HG03457 (cell line): ENCODE results near the gene RASGRF2.
"Not testable (repeated sequence)": the region's sequence is repeated elsewhere in the genome, so short reads cannot be mapped to it uniquely, and the experiment has no call there.

Experiments
- ATAC-seq: cut with Tn5 transposase; IDR thresholded peaks from one replicate; pipeline ENCODE4 v1.9.1; 2021; ENCODE audit warnings: moderate number of reproducible peaks; ENCODE audit not compliant: unreplicated experiment

The RASGRF2 gene

DNA sequence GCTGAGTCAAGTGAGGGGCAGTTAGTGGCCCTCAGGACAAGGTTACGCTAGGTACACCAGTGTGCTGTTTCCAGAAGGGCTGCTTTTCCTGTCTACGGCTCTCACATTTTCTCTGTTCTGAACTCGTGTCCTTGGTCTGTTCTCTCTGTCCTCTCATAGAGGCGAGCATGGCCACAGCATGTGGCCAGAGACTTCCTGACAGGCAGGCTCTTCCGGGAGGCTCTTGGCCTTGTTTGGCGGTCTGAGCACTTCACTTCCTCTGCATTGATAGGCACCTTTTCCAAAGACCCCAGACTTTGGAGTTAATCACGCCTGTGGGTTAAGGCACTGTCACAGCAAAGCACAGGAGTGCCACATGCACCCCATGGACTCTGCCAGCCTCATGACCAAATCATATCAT is 274.1 kb downstream of the RASGRF2 start:
- ATAC-seq, result no peak

DNA sequence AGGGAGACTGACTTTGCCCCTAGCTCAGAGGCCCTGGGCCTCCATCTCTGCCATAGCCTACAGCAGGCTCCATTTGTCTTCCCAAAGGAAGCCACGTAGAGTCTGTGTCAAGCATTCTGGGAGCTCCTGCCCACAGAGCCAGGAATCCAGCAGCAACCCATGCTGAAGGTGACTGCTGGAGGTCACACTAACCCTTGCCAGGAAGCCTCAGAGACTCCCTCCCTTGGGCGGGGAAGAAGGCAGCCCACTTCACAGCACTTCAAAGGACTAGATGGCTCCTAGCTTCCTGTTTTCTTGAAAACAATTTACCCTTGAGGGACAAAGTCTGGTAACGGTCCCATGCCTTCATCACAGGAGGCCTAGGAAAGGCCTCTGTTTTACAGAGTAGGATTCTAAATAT is 274.6 kb downstream of the RASGRF2 start:
- ATAC-seq, result no peak

DNA sequence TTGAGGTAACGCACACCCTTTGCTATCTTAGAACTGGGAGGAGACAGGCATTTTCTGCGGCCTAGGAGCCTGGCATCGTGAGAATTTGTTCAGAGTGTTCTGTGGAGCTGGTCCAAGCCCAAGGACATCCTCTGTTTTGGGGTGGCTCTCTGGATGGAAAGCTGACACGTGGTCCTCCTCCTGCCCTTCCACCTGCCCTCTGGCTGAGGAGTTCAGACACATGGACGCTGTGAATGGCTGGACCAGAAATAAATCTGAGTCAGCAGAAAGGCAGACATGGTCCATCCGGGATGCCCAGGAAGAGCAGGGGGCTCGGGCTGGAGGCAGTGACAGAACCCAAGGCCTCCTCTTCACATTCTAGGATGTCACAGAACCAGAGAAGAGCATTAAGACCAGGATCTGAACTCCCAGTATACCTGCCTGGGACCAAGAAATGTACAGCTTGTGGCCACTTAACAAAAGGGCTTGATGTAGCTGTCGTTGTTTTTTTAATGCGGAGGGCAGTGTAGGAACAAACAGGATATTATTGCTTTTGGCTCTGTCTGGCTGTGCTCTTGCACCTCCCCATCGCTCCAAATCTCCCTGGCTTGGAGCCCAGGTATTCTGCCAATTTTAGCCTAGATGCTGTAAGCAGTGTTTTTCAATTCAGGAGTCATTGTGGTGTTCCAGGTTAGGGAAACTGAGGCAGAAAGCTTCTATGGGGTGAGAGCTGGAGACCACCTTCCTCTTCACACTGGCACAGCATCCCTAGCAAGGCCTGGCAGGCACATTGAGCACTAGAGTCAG is 275.3 kb downstream of the RASGRF2 start:
- no peak for ATAC-seq

- ATAC-seq, result no peak
These were observed 278.3 kb downstream of the RASGRF2 start for GRCh38 chr5:81238460-81238859.

DNA sequence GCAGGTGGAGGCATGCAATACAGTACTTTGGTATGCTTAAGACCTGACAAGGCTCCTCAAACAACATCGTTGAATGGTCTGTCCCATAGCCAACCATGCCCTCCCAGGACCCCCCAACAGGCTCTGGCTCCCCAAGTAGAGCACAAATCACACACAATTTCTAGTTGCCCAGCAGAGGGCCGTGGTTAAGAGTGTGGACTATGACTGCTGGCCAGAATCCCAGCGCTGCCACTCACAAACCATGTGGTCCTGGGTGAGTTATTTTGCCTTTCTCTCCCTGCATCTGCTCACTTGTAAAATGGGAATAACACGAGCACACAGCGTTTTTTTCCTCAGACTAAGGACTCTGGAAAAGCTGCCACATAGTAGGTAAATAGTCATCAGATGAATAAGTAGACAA is 279.4 kb downstream of the RASGRF2 start:
- no peak for ATAC-seq

DNA sequence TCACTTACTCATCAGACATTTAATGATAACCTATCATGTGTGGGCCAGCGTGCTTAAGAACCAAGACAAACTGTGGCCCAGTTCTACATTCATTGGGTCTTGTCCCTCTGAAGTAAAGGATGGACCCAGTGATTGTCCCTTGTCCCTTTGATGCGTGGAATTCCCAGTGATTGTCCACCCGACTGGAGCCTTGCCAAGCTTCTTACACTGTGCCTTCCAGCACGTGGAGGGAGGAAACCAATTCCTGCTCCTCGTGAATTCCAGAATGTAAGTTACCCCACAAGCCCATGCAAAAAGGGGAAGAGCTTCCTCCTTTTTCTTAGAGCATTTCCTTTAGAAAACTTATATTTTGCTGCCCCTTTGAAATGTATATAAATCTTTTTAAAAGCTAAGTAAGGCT is 280.8 kb downstream of the RASGRF2 start:
- ATAC-seq, result no peak

- ATAC-seq, result no peak
These were observed 281.9 kb downstream of the RASGRF2 start for GRCh38 chr5:81241961-81242648.

- no peak for ATAC-seq
These were observed 282.8 kb downstream of the RASGRF2 start for GRCh38 chr5:81242906-81243436.

GRCh38 chr5:81244451-81244850 is 284.3 kb downstream of the RASGRF2 start:
- ATAC-seq, result no peak

DNA sequence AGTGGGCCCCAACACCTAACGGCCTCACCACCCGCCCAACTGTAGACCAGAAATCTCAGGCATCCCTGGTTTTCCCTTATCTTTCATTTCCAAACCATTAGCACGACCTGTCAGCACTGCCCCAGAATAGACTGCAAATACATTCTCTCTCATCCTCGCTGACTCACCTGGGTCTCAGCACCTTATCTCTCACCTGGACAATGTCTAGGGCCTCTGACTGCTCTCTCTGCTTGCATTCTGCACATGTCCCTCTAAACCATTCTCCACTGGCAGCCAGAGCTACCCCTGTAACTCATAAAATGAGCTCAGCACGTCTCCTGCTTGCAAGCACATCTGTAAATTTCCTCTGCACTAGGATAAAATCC is 285.7 kb downstream of the RASGRF2 start:
- no peak for ATAC-seq

GRCh38 chr5:81246697-81247096 is 286.5 kb downstream of the RASGRF2 start:
- ATAC-seq, result no peak

- no peak for ATAC-seq
These were observed 287.3 kb downstream of the RASGRF2 start for GRCh38 chr5:81247441-81247972.

- ATAC-seq, result no peak
These were observed 289.1 kb downstream of the RASGRF2 start for GRCh38 chr5:81249240-81249639.

DNA sequence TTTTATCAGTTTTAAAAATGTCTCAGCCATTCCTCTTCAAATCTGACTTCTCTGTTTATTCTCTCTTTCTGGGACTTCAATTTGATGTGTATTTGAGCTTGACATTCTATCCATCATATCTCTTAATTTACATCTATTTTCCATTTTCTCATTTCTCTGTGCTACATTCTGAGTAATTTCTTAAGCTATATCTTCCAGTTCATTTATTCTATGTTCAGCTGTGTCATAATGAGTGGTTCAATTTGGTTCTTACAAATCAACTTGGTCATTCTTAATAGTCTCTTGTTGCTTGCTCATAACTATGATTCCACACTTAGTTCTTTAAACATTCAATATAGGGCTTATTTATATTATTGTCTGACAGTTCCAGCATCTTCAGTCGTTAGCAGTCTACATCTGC is 289.8 kb downstream of the RASGRF2 start:
- ATAC-seq, result no peak

GRCh38 chr5:81251922-81252321 is 291.8 kb downstream of the RASGRF2 start:
- no peak for ATAC-seq

GRCh38 chr5:81252904-81253303 is 292.7 kb downstream of the RASGRF2 start:
- no peak for ATAC-seq

DNA sequence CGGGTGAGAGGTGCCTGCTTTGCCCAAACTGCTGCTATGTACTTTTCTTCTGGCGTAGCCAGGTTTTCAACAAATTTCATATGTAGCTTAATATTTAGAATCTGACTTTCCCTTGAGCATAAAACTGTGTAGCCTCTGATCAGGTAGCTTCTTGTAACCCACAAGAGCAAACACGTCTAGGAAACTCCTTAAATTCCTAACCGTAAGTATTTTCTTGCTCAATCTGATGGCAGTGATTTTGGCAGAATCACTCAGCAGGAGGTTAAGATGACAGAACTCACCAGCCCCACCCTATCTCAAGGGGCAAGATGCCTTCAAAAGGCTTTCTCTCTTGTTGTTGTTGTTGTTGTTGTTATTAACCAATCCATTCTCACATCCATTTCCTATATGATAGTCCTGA is 293.7 kb downstream of the RASGRF2 start:
- no peak for ATAC-seq

- no peak for ATAC-seq
These were observed 294.9 kb downstream of the RASGRF2 start for GRCh38 chr5:81254886-81255559.

DNA sequence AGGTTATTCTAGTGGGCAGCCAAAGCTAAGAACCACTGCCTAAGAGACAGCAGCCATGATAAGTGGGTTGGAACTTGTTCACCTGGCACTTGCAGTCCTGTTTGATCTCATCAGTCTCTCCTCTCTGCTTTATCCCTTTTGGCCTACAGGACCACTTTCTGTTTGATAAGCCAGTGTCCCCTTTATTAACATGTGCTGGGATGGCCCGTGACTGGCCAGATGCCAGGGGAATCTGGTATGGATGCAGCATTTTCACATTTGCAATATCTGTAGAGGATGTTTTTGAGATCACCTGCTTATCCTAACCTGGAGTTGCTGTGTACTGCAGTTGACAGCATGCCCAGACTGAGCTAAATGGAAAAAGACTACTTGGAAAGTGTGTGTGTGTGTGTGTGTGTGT is 296.6 kb downstream of the RASGRF2 start:
- ATAC-seq, result no peak

DNA sequence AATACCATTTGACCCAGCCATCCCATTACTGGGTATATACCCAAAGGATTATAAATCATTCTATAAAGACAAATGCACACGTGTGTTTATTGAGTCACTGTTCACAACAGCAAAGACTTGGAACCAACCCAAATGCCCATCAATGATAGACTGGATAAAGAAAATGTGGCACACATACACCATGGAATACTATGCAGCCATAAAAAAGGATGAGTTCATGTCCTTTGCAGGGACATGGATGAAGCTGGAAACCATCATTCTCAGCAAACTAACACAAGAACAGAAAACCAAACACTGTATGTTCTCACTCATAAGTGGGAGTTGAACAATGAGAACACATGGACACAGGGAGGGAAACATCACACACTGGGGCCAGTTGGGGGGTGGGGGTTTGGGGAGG is 302.6 kb downstream of the RASGRF2 start:
- ATAC-seq, result not testable (repeated sequence)

DNA sequence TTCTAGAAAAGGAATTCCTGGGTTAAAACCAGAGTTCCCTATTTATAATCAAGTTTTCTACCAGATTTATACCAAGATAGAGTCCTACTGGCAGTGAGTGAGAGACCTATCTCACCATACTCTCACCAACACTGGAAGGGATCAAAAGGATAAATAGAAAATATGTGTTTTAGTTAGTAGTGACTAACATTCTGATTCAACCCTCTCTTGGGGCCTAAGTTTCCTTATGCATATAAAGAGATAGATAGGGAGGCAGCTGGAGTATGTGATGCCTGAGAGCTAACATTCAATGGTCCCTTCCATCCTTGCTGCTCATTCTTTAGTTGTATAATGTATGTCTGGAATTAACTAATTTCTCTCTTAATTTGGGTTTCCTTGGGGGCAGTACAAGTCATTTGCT is 304.9 kb downstream of the RASGRF2 start:
- no peak for ATAC-seq
